Raji (cell line): ENCODE data around the gene MRC2.

ENCODE experiments used
- POLR2A ChIP-seq: IDR thresholded peaks from 2 replicates; pipeline ENCODE4 v1.6.1; 2011; ENCODE audit warnings: low read depth, low read length, control low read depth; ENCODE audit not compliant: insufficient read depth

The MRC2 gene

GRCh38 chr17:62627904-62628633, 599 bp downstream of the MRC2 start:
- no peak for TF ChIP-seq POLR2A

GRCh38 chr17:62628831-62629555, 1.5 kb downstream of the MRC2 start:
- TF ChIP-seq POLR2A = no peak

GRCh38 chr17:62629556-62630364, 2.3 kb downstream of the MRC2 start:
- no peak for TF ChIP-seq POLR2A

GRCh38 chr17:62630365-62631085, 3.1 kb downstream of the MRC2 start:
- TF ChIP-seq POLR2A = no peak

- no peak for TF ChIP-seq POLR2A
Measured at GRCh38 chr17:62631086-62631935, 3.8 kb downstream of the MRC2 start.

- TF ChIP-seq POLR2A = no peak
Measured at GRCh38 chr17:62631936-62632924, 4.8 kb downstream of the MRC2 start.

- TF ChIP-seq POLR2A = no peak
Measured at GRCh38 chr17:62637809-62638208, 10.3 kb downstream of the MRC2 start.

- no peak for TF ChIP-seq POLR2A
Measured at GRCh38 chr17:62641153-62641552, 13.7 kb downstream of the MRC2 start.

GRCh38 chr17:62641951-62642350, 14.5 kb downstream of the MRC2 start:
- no peak for TF ChIP-seq POLR2A

- no peak for TF ChIP-seq POLR2A
Measured at GRCh38 chr17:62643496-62643895, 16.0 kb downstream of the MRC2 start.

- TF ChIP-seq POLR2A = no peak
Measured at GRCh38 chr17:62644487-62645173, 17.2 kb downstream of the MRC2 start.

- no peak for TF ChIP-seq POLR2A
Measured at GRCh38 chr17:62648251-62648955, 20.9 kb downstream of the MRC2 start.

GRCh38 chr17:62648956-62649294, 21.5 kb downstream of the MRC2 start:
- no peak for TF ChIP-seq POLR2A
